HEK293T (cell line): ENCODE data around the gene TNPO2.

Experiments used
- ARNT ChIP-seq: fragments of 450-650 bp; IDR thresholded peaks from 2 replicates; pipeline ENCODE4 v1.6.1; 2017; ENCODE audit warnings: mild to moderate bottlenecking
- FOXM1 ChIP-seq: fragments of 450-650 bp; IDR thresholded peaks from 2 replicates; pipeline ENCODE4 v1.6.1; 2017; ENCODE audit warnings: mild to moderate bottlenecking, borderline replicate concordance
- SP1 ChIP-seq: fragments of 450-650 bp; IDR thresholded peaks from 2 replicates; pipeline ENCODE4 v1.6.1; 2017
- TARDBP ChIP-seq: fragments of 450-650 bp; IDR thresholded peaks from 2 replicates; pipeline ENCODE4 v1.6.1; 2016

GRCh38 chr19:12676928-12677327 lies 46.8 kb downstream of the TNPO2 start:
- TF ChIP-seq FOXM1 (no peak), SP1 (no peak), TARDBP (no peak), ARNT (no peak)
